ENCODE data around the gene FAM76B. TPM values are rescaled to one million over a fixed set of nuclear protein-coding genes. Genes with fewer than 3 reads are reported as not detected.
"Not testable (repeated sequence)": the region's sequence is repeated elsewhere in the genome, so short reads cannot be mapped to it uniquely, and the experiment has no call there.

FAM76B gene
- total RNA-seq, 1 donor from 2014 or later, result 33.9 TPM

DNA sequence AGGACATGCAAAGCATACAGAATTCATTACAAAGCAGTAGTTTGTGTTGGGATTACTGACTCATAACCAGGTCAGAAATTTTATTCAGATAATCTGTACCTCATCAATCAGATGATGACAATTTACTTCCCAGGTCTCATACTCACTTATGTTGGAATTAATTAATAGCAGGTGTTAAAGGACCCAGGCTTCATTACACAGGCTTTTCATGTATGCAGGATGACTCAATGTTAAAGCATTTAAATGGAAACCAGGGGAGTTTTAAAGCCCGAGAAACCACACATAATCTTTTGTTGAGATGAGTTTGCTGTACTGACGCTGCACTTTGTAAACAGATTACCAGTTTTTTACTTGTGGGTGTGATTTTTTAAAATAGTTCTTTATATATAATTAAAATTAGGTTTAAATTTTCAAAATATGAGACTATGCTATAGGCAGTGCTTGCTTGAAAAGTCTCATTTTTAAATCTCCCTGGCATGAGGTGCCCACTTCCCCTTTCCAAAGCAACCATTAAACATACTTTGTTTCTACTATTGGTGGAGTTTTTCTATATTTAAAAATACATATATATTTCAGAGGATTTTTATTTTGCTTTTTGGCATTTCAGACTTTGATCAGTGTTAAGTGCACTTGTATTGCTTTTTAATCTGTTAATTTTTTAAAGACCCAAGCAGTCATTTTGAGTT, 41.8 kb upstream of the FAM76B start:
- Mint-ChIP-seq H3K9me3 (ENCODE audit: unreplicated experiment) (no peaks in the 10 kb centered on the region), H3K27me3 (ENCODE audit: unreplicated experiment) (peaks cover 2% of the 10 kb centered on the region), H3K4me3 (ENCODE audit: unreplicated experiment) (no peak overlapping the region), H3K27ac (ENCODE audit: unreplicated experiment) (no peak overlapping the region), H3K4me1 (ENCODE audit: low read depth, unreplicated experiment) (no peaks in the 10 kb centered on the region), H3K36me3 (ENCODE audit: unreplicated experiment) (peaks cover 4% of the 10 kb centered on the region)
- DNase-seq, result no peak
- TF ChIP-seq, protein P1, sequence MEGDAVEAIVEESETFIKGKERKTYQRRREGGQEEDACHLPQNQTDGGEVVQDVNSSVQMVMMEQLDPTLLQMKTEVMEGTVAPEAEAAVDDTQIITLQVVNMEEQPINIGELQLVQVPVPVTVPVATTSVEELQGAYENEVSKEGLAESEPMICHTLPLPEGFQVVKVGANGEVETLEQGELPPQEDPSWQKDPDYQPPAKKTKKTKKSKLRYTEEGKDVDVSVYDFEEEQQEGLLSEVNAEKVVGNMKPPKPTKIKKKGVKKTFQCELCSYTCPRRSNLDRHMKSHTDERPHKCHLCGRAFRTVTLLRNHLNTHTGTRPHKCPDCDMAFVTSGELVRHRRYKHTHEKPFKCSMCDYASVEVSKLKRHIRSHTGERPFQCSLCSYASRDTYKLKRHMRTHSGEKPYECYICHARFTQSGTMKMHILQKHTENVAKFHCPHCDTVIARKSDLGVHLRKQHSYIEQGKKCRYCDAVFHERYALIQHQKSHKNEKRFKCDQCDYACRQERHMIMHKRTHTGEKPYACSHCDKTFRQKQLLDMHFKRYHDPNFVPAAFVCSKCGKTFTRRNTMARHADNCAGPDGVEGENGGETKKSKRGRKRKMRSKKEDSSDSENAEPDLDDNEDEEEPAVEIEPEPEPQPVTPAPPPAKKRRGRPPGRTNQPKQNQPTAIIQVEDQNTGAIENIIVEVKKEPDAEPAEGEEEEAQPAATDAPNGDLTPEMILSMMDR (IDR thresholded peaks at IDR 0.05; ENCODE audit: partially characterized antibody, unreplicated experiment), result no peak

DNA sequence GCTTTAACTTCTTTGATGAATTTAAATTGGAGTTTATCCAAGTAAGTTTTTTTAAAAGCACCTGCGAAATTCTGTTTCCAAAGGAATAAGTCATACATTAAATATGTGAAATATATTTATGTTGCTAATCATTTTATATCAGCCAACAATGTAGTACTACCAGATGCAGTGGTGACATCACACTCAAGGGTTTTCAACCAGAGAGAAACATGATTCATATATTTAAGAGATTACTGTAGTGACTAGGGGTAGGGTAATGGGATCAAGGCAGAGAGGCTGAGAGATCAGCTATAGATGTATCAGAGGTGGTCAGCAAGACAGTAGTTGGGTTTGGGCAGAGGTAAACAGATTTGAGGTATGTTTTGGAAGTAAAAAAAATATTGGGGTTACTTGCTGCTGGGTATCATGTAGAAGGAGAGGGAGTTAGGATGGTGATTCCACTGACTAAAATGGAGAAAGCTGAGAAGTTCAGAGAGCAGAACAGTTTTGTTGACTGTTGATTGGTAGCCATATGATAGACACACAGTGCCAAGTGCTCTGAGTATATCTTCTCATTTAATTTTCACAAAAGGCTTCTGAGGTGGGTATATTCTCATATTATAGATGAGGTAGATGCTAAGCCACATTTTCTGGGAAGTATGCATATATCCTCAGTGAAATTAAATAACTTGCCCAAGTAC, 40.1 kb upstream of the FAM76B start:
- Mint-ChIP-seq H3K4me3 (ENCODE audit: unreplicated experiment) (no peak overlapping the region), H3K9me3 (ENCODE audit: unreplicated experiment) (no peaks in the 10 kb centered on the region), H3K27me3 (ENCODE audit: unreplicated experiment) (peaks cover 2% of the 10 kb centered on the region), H3K36me3 (ENCODE audit: unreplicated experiment) (peaks cover 4% of the 10 kb centered on the region), H3K4me1 (ENCODE audit: low read depth, unreplicated experiment) (no peaks in the 10 kb centered on the region), H3K27ac (ENCODE audit: unreplicated experiment) (no peak overlapping the region)
- TF ChIP-seq, protein P1 (IDR thresholded peaks at IDR 0.05; ENCODE audit: partially characterized antibody, unreplicated experiment), result no peak
- DNase-seq, result no peak

GRCh38 chr11:95827696-95828095, 38.1 kb upstream of the FAM76B start:
- H3K27me3 Mint-ChIP-seq (ENCODE audit: unreplicated experiment), result no peaks in the 10 kb centered on the region
- TF ChIP-seq, protein P1 (IDR thresholded peaks at IDR 0.05; ENCODE audit: partially characterized antibody, unreplicated experiment), result no peak
- H3K27ac Mint-ChIP-seq (ENCODE audit: unreplicated experiment), result no peak overlapping the region
- no peak overlapping the region for H3K4me3 Mint-ChIP-seq (ENCODE audit: unreplicated experiment)
- peaks cover under 1% of the 10 kb centered on the region for H3K36me3 Mint-ChIP-seq (ENCODE audit: unreplicated experiment)
- H3K4me1 Mint-ChIP-seq (ENCODE audit: low read depth, unreplicated experiment), result no peaks in the 10 kb centered on the region
- DNase-seq, result no peak
- no peaks in the 10 kb centered on the region for H3K9me3 Mint-ChIP-seq (ENCODE audit: unreplicated experiment)

DNA sequence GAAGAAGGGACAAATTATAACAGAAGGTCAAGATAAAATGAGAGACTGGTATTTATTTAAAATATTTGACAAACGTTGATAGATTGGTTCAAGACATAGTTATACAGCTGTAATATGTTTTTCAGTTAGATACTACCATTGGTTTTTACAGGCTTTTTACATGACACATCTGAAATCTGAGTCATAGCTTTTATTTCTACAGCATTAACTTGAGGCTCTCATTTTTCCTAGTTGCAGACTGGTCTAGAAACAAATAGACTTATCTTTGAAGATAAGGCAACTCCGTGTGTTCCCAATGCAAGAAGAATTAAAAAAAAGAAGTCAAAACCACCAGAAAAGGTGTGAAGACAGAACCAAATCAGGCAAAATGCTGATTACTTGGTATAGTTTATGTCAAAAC, 32.1 kb upstream of the FAM76B start:
- Mint-ChIP-seq H3K4me1 (ENCODE audit: low read depth, unreplicated experiment) (no peaks in the 10 kb centered on the region), H3K9me3 (ENCODE audit: unreplicated experiment) (no peaks in the 10 kb centered on the region), H3K27ac (ENCODE audit: unreplicated experiment) (no peak overlapping the region), H3K4me3 (ENCODE audit: unreplicated experiment) (no peak overlapping the region), H3K36me3 (ENCODE audit: unreplicated experiment) (no peaks in the 10 kb centered on the region), H3K27me3 (ENCODE audit: unreplicated experiment) (peaks cover 2% of the 10 kb centered on the region)
- no peak for DNase-seq
- TF ChIP-seq, protein P1 (IDR thresholded peaks at IDR 0.05; ENCODE audit: partially characterized antibody, unreplicated experiment), result no peak

- no peak for DNase-seq
- peaks cover 2% of the 10 kb centered on the region for H3K27me3 Mint-ChIP-seq (ENCODE audit: unreplicated experiment)
- no peak overlapping the region for H3K27ac Mint-ChIP-seq (ENCODE audit: unreplicated experiment)
- H3K4me3 Mint-ChIP-seq (ENCODE audit: unreplicated experiment), result no peak overlapping the region
- H3K9me3 Mint-ChIP-seq (ENCODE audit: unreplicated experiment), result no peaks in the 10 kb centered on the region
- TF ChIP-seq, protein P1 (IDR thresholded peaks at IDR 0.05; ENCODE audit: partially characterized antibody, unreplicated experiment), result no peak
- H3K36me3 Mint-ChIP-seq (ENCODE audit: unreplicated experiment), result no peaks in the 10 kb centered on the region
- H3K4me1 Mint-ChIP-seq (ENCODE audit: low read depth, unreplicated experiment), result no peaks in the 10 kb centered on the region
Measured at GRCh38 chr11:95816037-95816436, 26.5 kb upstream of the FAM76B start.

- H3K36me3 Mint-ChIP-seq (ENCODE audit: unreplicated experiment), result peaks cover 32% of the 10 kb centered on the region
- H3K9me3 Mint-ChIP-seq (ENCODE audit: unreplicated experiment); H3K27me3 Mint-ChIP-seq (ENCODE audit: unreplicated experiment); DNase-seq; H3K4me3 Mint-ChIP-seq (ENCODE audit: unreplicated experiment); H3K27ac Mint-ChIP-seq (ENCODE audit: unreplicated experiment); H3K4me1 Mint-ChIP-seq (ENCODE audit: low read depth, unreplicated experiment): not testable (repeated sequence)
Measured at GRCh38 chr11:95811052-95811451, 21.5 kb upstream of the FAM76B start.

- DNase-seq; H3K9me3 Mint-ChIP-seq (ENCODE audit: unreplicated experiment); H3K27me3 Mint-ChIP-seq (ENCODE audit: unreplicated experiment); H3K27ac Mint-ChIP-seq (ENCODE audit: unreplicated experiment); H3K4me3 Mint-ChIP-seq (ENCODE audit: unreplicated experiment); H3K4me1 Mint-ChIP-seq (ENCODE audit: low read depth, unreplicated experiment): not testable (repeated sequence)
- peaks cover 32% of the 10 kb centered on the region for H3K36me3 Mint-ChIP-seq (ENCODE audit: unreplicated experiment)
Measured at GRCh38 chr11:95806464-95806863, 16.9 kb upstream of the FAM76B start.
